OCI-LY3 (cell line): Measurements from ENCODE around the gene SDSL.

Experiments
- CTCF ChIP-seq: fragments of 200-600, 300-600 bp; sonication (generic); IDR thresholded peaks from 2 replicates; pipeline ENCODE4 v1.5.1; 2014; ENCODE audit warnings: antibody characterized with exemption, low read length, low read depth
- EZH2phosphoT487 ChIP-seq: fragments of 200-600 bp; shearing (Covaris generic); IDR thresholded peaks from 2 replicates; pipeline ENCODE4 v1.6.1; 2018; ENCODE audit warnings: antibody characterized with exemption, mixed run types, low read depth

- no peak for TF ChIP-seq CTCF
- no peak for TF ChIP-seq EZH2phosphoT487
Observed at GRCh38 chr12:113373969-113374368, 48.2 kb upstream of the SDSL start.
